GM12878 (cell line): ENCODE measurements around the gene SPINK1. TPM values are rescaled to one million over a fixed set of nuclear protein-coding genes. Genes with fewer than 3 reads are reported as not detected.

Source experiments
- ATAC-seq: fragments of 200-7000 bp; cut with Tn5 transposase; 3 replicates; pipeline ENCODE4 v1.9.1; 2020; ENCODE audit warnings: mild to moderate bottlenecking, moderate library complexity
- BruUV-seq: library from RNA; stranded (reverse); fragments of 400-500 nt; replicated peaks from 2 replicates; lab custom pipeline; 2021; lab: Mats Ljungman, UMichigan
- CTCF ChIA-PET: fragments of 300-600 bp; sonication (Branson Sonifier 250); formaldehyde crosslinking; extraction: SDS; loops from one replicate; lab custom pipeline; 2021; ENCODE audit warnings: inconsistent platforms; lab: Yijun Ruan, JAX
- POLR2A ChIA-PET: fragments of 350-600 bp; formaldehyde crosslinking; extraction: SDS; loops from one replicate; lab custom pipeline; 2021; ENCODE audit warnings: inconsistent platforms; lab: Charles Lee
- RAD21 ChIA-PET: fragments of 300-600 bp; sonication (Branson Sonifier 250); formaldehyde crosslinking; loops from one replicate; lab custom pipeline; 2023; ENCODE audit warnings: antibody characterized with exemption; ENCODE audit not compliant: unreplicated experiment; lab: Charles Lee
- SMC1A ChIA-PET: fragments of 300-600 bp; sonication (Branson Sonifier 250); formaldehyde crosslinking; loops from one replicate; lab custom pipeline; 2023; ENCODE audit not compliant: unreplicated experiment, uncharacterized antibody; lab: Charles Lee
- DNase-seq: peaks from one replicate; pipeline ENCODE4 v3.0.0-alpha.2; 2011; ENCODE audit warnings: low read depth, low spot score
- FAIRE-seq: peaks from 3 replicates; lab custom pipeline; 2011; peaks lifted over from hg19 to GRCh38; lab: Jason Lieb, UNC
- H2AFZ ChIP-seq: 2 replicates; pipeline ENCODE4 v1.6.0; 2011; ENCODE audit warnings: low read depth, low read length, control low read depth; ENCODE audit not compliant: control insufficient read depth
- H3K27ac ChIP-seq: 2 replicates; pipeline ENCODE4 v1.5.1; 2011; ENCODE audit warnings: control low read depth; ENCODE audit not compliant: control insufficient read depth, insufficient read depth
- H3K27me3 ChIP-seq, 2 experiments: replicated peaks in 1 of 2; 2 replicates each; pipeline versions ENCODE4 v1.6.0 to v1.6.1; 2011; ENCODE audit warnings: low read length in 1 of 2; ENCODE audit not compliant: control insufficient read depth in 2 of 2, insufficient read depth in 2 of 2
- H3K36me3 ChIP-seq, 2 experiments: 2 replicates each; pipeline ENCODE4 v1.5.1; 2011; ENCODE audit warnings: low read length in 1 of 2; ENCODE audit not compliant: control insufficient read depth in 2 of 2, insufficient read depth in 2 of 2
- H3K4me1 ChIP-seq: 2 replicates; pipeline ENCODE4 v1.6.1; 2011; ENCODE audit warnings: mild to moderate bottlenecking, low read length, moderate library complexity, mixed read lengths; ENCODE audit not compliant: control insufficient read depth, insufficient read depth
- H3K4me2 ChIP-seq: 2 replicates; pipeline ENCODE4 v1.6.0; 2011; ENCODE audit warnings: control low read depth; ENCODE audit not compliant: control insufficient read depth, insufficient read depth
- H3K4me3 ChIP-seq: fragments of 200-600 bp; sonication (generic); 2 replicates; pipeline ENCODE4 v1.5.1; 2016
- H3K79me2 ChIP-seq: 2 replicates; pipeline ENCODE4 v1.6.0; 2011; ENCODE audit warnings: low read length; ENCODE audit not compliant: control insufficient read depth, insufficient read depth
- H3K9ac ChIP-seq: 2 replicates; pipeline ENCODE4 v1.8.0; 2011; ENCODE audit warnings: low read length, control low read depth, mixed read lengths; ENCODE audit not compliant: control insufficient read depth, insufficient read depth
- H3K9me3 ChIP-seq: replicated peaks from 3 replicates; pipeline ENCODE4 v1.5.1; 2011; ENCODE audit warnings: mild to moderate bottlenecking, low read length; ENCODE audit not compliant: control insufficient read depth, insufficient read depth
- H4K20me1 ChIP-seq: 2 replicates; pipeline ENCODE4 v1.6.0; 2011; ENCODE audit not compliant: control insufficient read depth, insufficient read depth
- CUX1 ChIP-seq: IDR thresholded peaks from 2 replicates; pipeline ENCODE4 v1.6.1; 2012; ENCODE audit warnings: improper control_type of control experiment, low read depth, low read length; ENCODE audit not compliant: insufficient replicate concordance
- EGR1 ChIP-seq, 2 experiments: IDR thresholded peaks; 1 replicate in 1 of 2; 2 replicates in 1 of 2; pipeline ENCODE4 v1.6.1; 2011 to 2012; ENCODE audit warnings: low read depth in 2 of 2, low read length in 2 of 2, borderline replicate concordance in 1 of 2, mild to moderate bottlenecking in 1 of 2, moderate library complexity in 1 of 2
- EZH2 ChIP-seq: IDR thresholded peaks from 2 replicates; pipeline ENCODE4 v1.6.1; 2012; ENCODE audit warnings: low read depth, mild to moderate bottlenecking, control low read depth, inconsistent platforms, low read length, borderline replicate concordance; ENCODE audit not compliant: control insufficient read depth
- NR2C1 ChIP-seq: fragments of 450-650 bp; IDR thresholded peaks from 2 replicates; pipeline ENCODE4 v1.6.1; 2017; ENCODE audit warnings: antibody characterized with exemption, mild to moderate bottlenecking, moderate library complexity
- POLR2AphosphoS2 ChIP-seq: IDR thresholded peaks from 2 replicates; pipeline ENCODE4 v1.6.1; 2011; ENCODE audit warnings: low read depth, mild to moderate bottlenecking, low read length, improper control_type of control experiment, moderate library complexity
- SIX5 ChIP-seq: IDR thresholded peaks from 2 replicates; pipeline ENCODE4 v1.6.1; 2011; ENCODE audit warnings: mild to moderate bottlenecking, low read depth, low read length, moderate library complexity; ENCODE audit not compliant: severe bottlenecking
- ZBED1 ChIP-seq: IDR thresholded peaks from 2 replicates; pipeline ENCODE4 v1.6.1; 2016; ENCODE audit warnings: borderline replicate concordance
- ZNF24 ChIP-seq: fragments of 450-650 bp; IDR thresholded peaks from 2 replicates; pipeline ENCODE4 v1.6.1; 2017; ENCODE audit warnings: antibody characterized with exemption, mild to moderate bottlenecking
- WGBS: methylation state at CpG from one replicate; pipeline ENCODE4 v1.1.6; 2016; ENCODE audit warnings: low lambda C conversion rate; ENCODE audit not compliant: insufficient replicate concordance, insufficient coverage; ENCODE audit errors: missing lambda C conversion rate; 5-methylcytosine and 5-hydroxymethylcytosine counted together
- in situ Hi-C: fragments of 300-500 bp; cut with MboI; formaldehyde crosslinking; loops from 9 replicates; pipeline ENCODE4 v1.14.3; 2018; ENCODE audit warnings: mixed read lengths
- intact Hi-C: fragments of 100-400 bp; cut with micrococcal nuclease; formaldehyde crosslinking; loops from one replicate; pipeline ENCODE4 v1.14.2; 2022; ENCODE audit not compliant: unreplicated experiment
- polyA plus RNA-seq, 11 experiments: library from polyadenylated mRNA; depleted of rRNA in 4 of 11; unstranded in 6 of 11; stranded (reverse) in 5 of 11; fragments of >200 nt; fragmentation: Nextera tagmentation in 4 of 11; fragmentation: Illumina TruSeq in 1 of 11; extraction: Ambion mirVana in 4 of 11; extraction: Trizol in 1 of 11; gene quantifications; 1 replicate in 1 of 11; 2 replicates in 10 of 11; pipeline versions ENCODE4 v1.2.1 to v1.2.3, GENCODE V29; 2011 to 2016; ENCODE audit warnings: inconsistent platforms in 2 of 11, missing spikeins in 2 of 11, low read depth in 1 of 11
- total RNA-seq, 4 experiments: library from RNA; depleted of rRNA in 3 of 4; stranded (reverse); fragments of >200 nt in 3 of 4; fragmentation: Illumina TruSeq in 1 of 4; extraction: Trizol in 1 of 4; gene quantifications; 2 replicates each; pipeline versions ENCODE4 v1.2.1 to v1.2.3, GENCODE V29; 2013 to 2021

SPINK1 gene
- total and polyA plus RNA-seq, 10 of the 15 experiments (the other 5 are each of a cell fraction or from before 2014, with no cell fraction given), result 3.6 TPM; not detected in 9

GRCh38 chr5:147818290-147818689 is 13.2 kb downstream of the SPINK1 start:
- ChIA-PET SMC1A (no interaction called here), RAD21 (no interaction called here), POLR2A (no interaction called here), CTCF (interaction anchor here (2.8 kb wide), 1 partner anchor 191 kb away, joined by 20 read pairs; no protein-coding TSS in a partner anchor)
- Histone ChIP-seq H3K36me3 (no peaks in the 10 kb centered on the region), H3K79me2 (no peaks in the 10 kb centered on the region), H3K27ac (no peak overlapping the region), H3K4me2 (no peak overlapping the region), H3K4me3 (no peak overlapping the region), H3K27me3 (no peaks in the 10 kb centered on the region), H3K9me3 (no peaks in the 10 kb centered on the region), H3K4me1 (no peaks in the 10 kb centered on the region), H4K20me1 (no peaks in the 10 kb centered on the region), H3K9ac (no peak overlapping the region), H2AFZ (no peak overlapping the region)
- no peak for FAIRE-seq
- DNase-seq, result no peak
- 0% methylated on average over 1 of the region's 1 CpG for WGBS
- TF ChIP-seq NR2C1 (no peak), ZNF24 (no peak), CUX1 (no peak), POLR2AphosphoS2 (no peak), EZH2 (no peak), EGR1 (IDR thresholded peaks at IDR 0.05; ENCODE audit: borderline replicate concordance in 1 of 2, low read depth in 2 of 2, low read length in 2 of 2) (no peak), SIX5 (no peak), ZBED1 (no peak)
- no TSS peak for BruUV-seq
- intact Hi-C loops, result no loop called here
- in situ Hi-C loops, result no loop called here
- no peak for ATAC-seq
